Measurements from ENCODE around the gene FBXL3. TPM values are rescaled to one million over a fixed set of nuclear protein-coding genes. Genes with fewer than 3 reads are reported as not detected.

The FBXL3 gene
- total and polyA plus RNA-seq, 4 experiments from 2014 or later, result 53.7 to 96.2 (median 80.7) TPM

GRCh38 chr13:77056382-77056781 lies 29.4 kb upstream of the FBXL3 start:
- no peak overlapping the region for H3K4me3 Mint-ChIP-seq
- peaks cover 39 to 61% of the 10 kb centered on the region in 2 donors for H3K36me3 Mint-ChIP-seq
- Histone ChIP-seq H3K36me3 (ENCODE audit: insufficient read depth, low read length) (peaks cover 72% of the 10 kb centered on the region), H3K4me3 (ENCODE audit: low read length in 2 of 2) (no peak overlapping the region), H3K27ac (ENCODE audit: low read depth, low read length) (no peak overlapping the region), H3K4me1 (ENCODE audit: insufficient read depth, low read length) (no peaks in the 10 kb centered on the region), H3K9me3 (ENCODE audit: control insufficient read depth in 1 of 2, low read length in 2 of 2) (no peaks in the 10 kb centered on the region), H3K27me3 (ENCODE audit: insufficient read depth, low read length) (no peaks in the 10 kb centered on the region)
- no peaks in the 10 kb centered on the region for H3K9me3 Mint-ChIP-seq
- POLR2A ChIA-PET (ENCODE audit: partially characterized antibody), result interaction anchor here (1.6 kb wide), 1 partner anchor 29 kb away, joined by 6 read pairs; the partner anchor contains the start of gene FBXL3
- DNase-seq, result no peak
- peak overlapping the region in 1 of 7 donors; percentile 55 for H3K27ac Mint-ChIP-seq
- peaks cover 0 to 1% (median 0%) of the 10 kb centered on the region in 4 donors for H3K4me1 Mint-ChIP-seq
- CTCF ChIA-PET (ENCODE audit: partially characterized antibody), result no interaction called here
- intact Hi-C loops (cut with micrococcal nuclease), result no loop called here
- H3K27me3 Mint-ChIP-seq, result no peaks in the 10 kb centered on the region

GRCh38 chr13:77055158-77055557 lies 28.2 kb upstream of the FBXL3 start:
- Mint-ChIP-seq H3K4me1 (peaks cover 0 to 1% (median 0%) of the 10 kb centered on the region in 4 donors), H3K27me3 (no peaks in the 10 kb centered on the region), H3K36me3 (peaks cover 47 to 67% of the 10 kb centered on the region in 2 donors), H3K9me3 (no peaks in the 10 kb centered on the region), H3K4me3 (peak overlapping the region in 1 of 8 donors; percentile 41), H3K27ac (peak overlapping the region in 2 of 7 donors; percentile 43 to 71)
- H3K4me1 ChIP-seq (ENCODE audit: insufficient read depth, low read length), result no peaks in the 10 kb centered on the region
- no peak for DNase-seq
- ChIA-PET POLR2A (ENCODE audit: partially characterized antibody) (interaction anchor here (1.6 kb wide), 1 partner anchor 28 kb away, joined by 6 read pairs; the partner anchor contains the start of gene FBXL3), CTCF (ENCODE audit: partially characterized antibody) (no interaction called here)
- intact Hi-C loops (cut with micrococcal nuclease), result no loop called here
- H3K27ac ChIP-seq (ENCODE audit: low read depth, low read length), result no peak overlapping the region
- H3K4me3 ChIP-seq (ENCODE audit: low read length in 2 of 2), result no peak overlapping the region
- no peaks in the 10 kb centered on the region for H3K9me3 ChIP-seq (ENCODE audit: control insufficient read depth in 1 of 2, low read length in 2 of 2)
- no peaks in the 10 kb centered on the region for H3K27me3 ChIP-seq (ENCODE audit: insufficient read depth, low read length)
- peaks cover 74% of the 10 kb centered on the region for H3K36me3 ChIP-seq (ENCODE audit: insufficient read depth, low read length)

- Histone ChIP-seq H3K27me3 (ENCODE audit: insufficient read depth, low read length) (no peaks in the 10 kb centered on the region), H3K27ac (ENCODE audit: low read depth, low read length) (no peak overlapping the region), H3K9me3 (ENCODE audit: control insufficient read depth in 1 of 2, low read length in 2 of 2) (no peaks in the 10 kb centered on the region), H3K36me3 (ENCODE audit: insufficient read depth, low read length) (peaks cover 73% of the 10 kb centered on the region), H3K4me3 (ENCODE audit: low read length in 2 of 2) (no peak overlapping the region), H3K4me1 (ENCODE audit: insufficient read depth, low read length) (no peaks in the 10 kb centered on the region)
- Mint-ChIP-seq H3K9me3 (no peaks in the 10 kb centered on the region), H3K4me1 (peaks cover 0 to 1% (median 0%) of the 10 kb centered on the region in 4 donors), H3K27me3 (no peaks in the 10 kb centered on the region), H3K36me3 (peaks cover 65 to 77% of the 10 kb centered on the region in 2 donors), H3K27ac (no peak overlapping the region), H3K4me3 (no peak overlapping the region)
- intact Hi-C loops (cut with micrococcal nuclease), result no loop called here
- ChIA-PET POLR2A (ENCODE audit: partially characterized antibody) (interaction anchor here (1.0 to 1.6 kb wide), 2 partner anchors 27 to 61 kb away, joined by 4 read pairs; partner anchors contain the start of gene CLN5), CTCF (ENCODE audit: partially characterized antibody) (no interaction called here)
- DNase-seq, result no peak
These were observed 26.2 kb upstream of the FBXL3 start for GRCh38 chr13:77053192-77053591.

- Mint-ChIP-seq H3K4me3 (no peak overlapping the region), H3K4me1 (no peaks in the 10 kb centered on the region), H3K27me3 (no peaks in the 10 kb centered on the region), H3K9me3 (no peaks in the 10 kb centered on the region), H3K27ac (peak overlapping the region in 2 of 7 donors; percentile 22 to 36), H3K36me3 (peaks cover 51 to 70% of the 10 kb centered on the region in 2 donors)
- peaks cover 52% of the 10 kb centered on the region for H3K36me3 ChIP-seq (ENCODE audit: insufficient read depth, low read length)
- CTCF ChIA-PET (ENCODE audit: partially characterized antibody), result no interaction called here
- POLR2A ChIA-PET (ENCODE audit: partially characterized antibody), result interaction anchor here (0.6 kb wide), 1 partner anchor 33 kb away, joined by 4 read pairs; no protein-coding TSS in a partner anchor
- H3K27me3 ChIP-seq (ENCODE audit: insufficient read depth, low read length), result no peaks in the 10 kb centered on the region
- no peak for DNase-seq
- no peaks in the 10 kb centered on the region for H3K9me3 ChIP-seq (ENCODE audit: control insufficient read depth in 1 of 2, low read length in 2 of 2)
- intact Hi-C loops (cut with micrococcal nuclease), result no loop called here
- no peak overlapping the region for H3K27ac ChIP-seq (ENCODE audit: low read depth, low read length)
- no peaks in the 10 kb centered on the region for H3K4me1 ChIP-seq (ENCODE audit: insufficient read depth, low read length)
- no peak overlapping the region for H3K4me3 ChIP-seq (ENCODE audit: low read length in 2 of 2)
These were observed 21.7 kb upstream of the FBXL3 start for GRCh38 chr13:77048681-77049080.

- Mint-ChIP-seq H3K9me3 (no peaks in the 10 kb centered on the region), H3K36me3 (peaks cover 51 to 73% of the 10 kb centered on the region in 2 donors), H3K4me3 (no peak overlapping the region), H3K27me3 (no peaks in the 10 kb centered on the region), H3K4me1 (peaks cover 0 to 4% (median 0%) of the 10 kb centered on the region in 4 donors), H3K27ac (peak overlapping the region in 1 of 7 donors; percentile 56)
- Histone ChIP-seq H3K4me1 (ENCODE audit: insufficient read depth, low read length) (no peaks in the 10 kb centered on the region), H3K36me3 (ENCODE audit: insufficient read depth, low read length) (peaks cover 48% of the 10 kb centered on the region), H3K9me3 (ENCODE audit: control insufficient read depth in 1 of 2, low read length in 2 of 2) (no peaks in the 10 kb centered on the region), H3K27me3 (ENCODE audit: insufficient read depth, low read length) (no peaks in the 10 kb centered on the region), H3K4me3 (ENCODE audit: low read length in 2 of 2) (no peak overlapping the region), H3K27ac (ENCODE audit: low read depth, low read length) (no peak overlapping the region)
- ChIA-PET CTCF (ENCODE audit: partially characterized antibody) (no interaction called here), POLR2A (ENCODE audit: partially characterized antibody) (no interaction called here)
- intact Hi-C loops (cut with micrococcal nuclease), result no loop called here
- DNase-seq, result no peak
These were observed 20.8 kb upstream of the FBXL3 start for GRCh38 chr13:77047649-77048343.

GRCh38 chr13:77042566-77043177 lies 15.7 kb upstream of the FBXL3 start:
- Histone ChIP-seq H3K36me3 (ENCODE audit: insufficient read depth, low read length) (peaks cover 14% of the 10 kb centered on the region), H3K9me3 (ENCODE audit: control insufficient read depth in 1 of 2, low read length in 2 of 2) (no peaks in the 10 kb centered on the region), H3K4me3 (ENCODE audit: low read length in 2 of 2) (no peak overlapping the region), H3K27ac (ENCODE audit: low read depth, low read length) (no peak overlapping the region), H3K27me3 (ENCODE audit: insufficient read depth, low read length) (no peaks in the 10 kb centered on the region), H3K4me1 (ENCODE audit: insufficient read depth, low read length) (no peaks in the 10 kb centered on the region)
- Mint-ChIP-seq H3K27me3 (no peaks in the 10 kb centered on the region), H3K27ac (peak overlapping the region in 2 of 7 donors; percentile 1 to 25), H3K36me3 (peaks cover 14 to 32% of the 10 kb centered on the region in 2 donors), H3K4me3 (no peak overlapping the region), H3K9me3 (peaks cover 0 to under 1% (median 0%) of the 10 kb centered on the region in 8 donors), H3K4me1 (peaks cover 0 to 7% (median under 1%) of the 10 kb centered on the region in 4 donors)
- ChIA-PET POLR2A (ENCODE audit: partially characterized antibody) (interaction anchor here (0.6 to 2.1 kb wide), 2 partner anchors 16 to 39 kb away, joined by 3 to 18 read pairs; partner anchors contain the start of gene FBXL3), CTCF (ENCODE audit: partially characterized antibody) (interaction anchor here (1.7 kb wide), 1 partner anchor 63 kb away, joined by 4 read pairs; no protein-coding TSS in a partner anchor)
- DNase-seq, result no peak
- intact Hi-C loops (cut with micrococcal nuclease), result no loop called here

GRCh38 chr13:77040835-77041234 lies 13.9 kb upstream of the FBXL3 start:
- Mint-ChIP-seq H3K36me3 (peaks cover 0 to 15% of the 10 kb centered on the region in 2 donors), H3K27me3 (no peaks in the 10 kb centered on the region), H3K9me3 (peaks cover 0 to 2% (median 0%) of the 10 kb centered on the region in 8 donors), H3K4me1 (peaks cover 0 to 7% (median under 1%) of the 10 kb centered on the region in 4 donors), H3K4me3 (no peak overlapping the region), H3K27ac (no peak overlapping the region)
- CTCF ChIA-PET (ENCODE audit: partially characterized antibody), result no interaction called here
- H3K27me3 ChIP-seq (ENCODE audit: insufficient read depth, low read length), result no peaks in the 10 kb centered on the region
- peaks cover 11% of the 10 kb centered on the region for H3K36me3 ChIP-seq (ENCODE audit: insufficient read depth, low read length)
- no peak for DNase-seq
- H3K4me3 ChIP-seq (ENCODE audit: low read length in 2 of 2), result no peak overlapping the region
- no peaks in the 10 kb centered on the region for H3K9me3 ChIP-seq (ENCODE audit: control insufficient read depth in 1 of 2, low read length in 2 of 2)
- POLR2A ChIA-PET (ENCODE audit: partially characterized antibody), result no interaction called here
- no peak overlapping the region for H3K27ac ChIP-seq (ENCODE audit: low read depth, low read length)
- H3K4me1 ChIP-seq (ENCODE audit: insufficient read depth, low read length), result no peaks in the 10 kb centered on the region
- intact Hi-C loops (cut with micrococcal nuclease), result no loop called here
